Karpas-422 (cell line): ENCODE results near the gene CDIP1. TPM values are rescaled to one million over a fixed set of nuclear protein-coding genes. Genes with fewer than 3 reads are reported as not detected.
A peak's percentile ranks its signal among the peaks of the same experiment; 100 is the strongest.

Source experiments
- DNase-seq: peaks from one replicate; pipeline ENCODE4 v3.0.0-alpha.2; 2015
- H2AFZ ChIP-seq: fragments of 200-600 bp; sonication (generic); 2 replicates; pipeline ENCODE4 v1.6.1; 2014; ENCODE audit warnings: antibody characterized with exemption, low read length, mixed read lengths
- H3K27ac ChIP-seq: fragments of 200-600 bp; sonication (generic); 2 replicates; pipeline ENCODE4 v1.5.1; 2014; ENCODE audit warnings: mild to moderate bottlenecking, low read length, moderate library complexity
- H3K27me3 ChIP-seq: fragments of 200-600 bp; sonication (generic); 2 replicates; pipeline ENCODE4 v1.6.1; 2014; ENCODE audit warnings: low read length, mixed read lengths
- H3K36me3 ChIP-seq: fragments of 200-600 bp; sonication (generic); 2 replicates; pipeline ENCODE4 v1.6.1; 2014; ENCODE audit warnings: low read length, mixed read lengths; ENCODE audit not compliant: insufficient read depth
- H3K4me1 ChIP-seq: fragments of 200-600 bp; sonication (generic); 2 replicates; pipeline ENCODE4 v1.6.1; 2014; ENCODE audit warnings: mild to moderate bottlenecking, low read length, mixed read lengths
- H3K4me2 ChIP-seq: fragments of 200-600 bp; sonication (generic); 2 replicates; pipeline ENCODE4 v1.6.1; 2014; ENCODE audit warnings: low read length, low read depth, mild to moderate bottlenecking; ENCODE audit not compliant: poor library complexity, severe bottlenecking
- H3K4me3 ChIP-seq: fragments of 200-600 bp; sonication (generic); 2 replicates; pipeline ENCODE4 v1.5.1; 2014; ENCODE audit warnings: mild to moderate bottlenecking, antibody characterized with exemption, low read length, mixed read lengths
- H3K79me2 ChIP-seq: fragments of 200-600 bp; sonication (generic); 2 replicates; pipeline ENCODE4 v1.6.1; 2014; ENCODE audit warnings: mild to moderate bottlenecking, low read length, mixed read lengths
- H3K9ac ChIP-seq: fragments of 200-600 bp; sonication (generic); 2 replicates; pipeline ENCODE4 v1.6.0; 2014; ENCODE audit warnings: low read length
- H3K9me2 ChIP-seq: fragments of 200-600 bp; sonication (generic), shearing (Covaris generic); replicated peaks from 2 replicates; pipeline ENCODE4 v1.6.0; 2014; ENCODE audit warnings: mild to moderate bottlenecking, low read length, moderate library complexity; ENCODE audit not compliant: insufficient read depth
- H3K9me3 ChIP-seq: fragments of 300-700, 200-600 bp; sonication (generic); 2 replicates; pipeline ENCODE4 v1.6.1; 2014; ENCODE audit warnings: low read length, mixed read lengths
- H4K20me1 ChIP-seq: fragments of 200-600 bp; sonication (generic); 2 replicates; pipeline ENCODE4 v1.6.1; 2014; ENCODE audit warnings: mild to moderate bottlenecking, antibody characterized with exemption, low read length, low read depth; ENCODE audit not compliant: insufficient read depth
- total RNA-seq: library from RNA; depleted of rRNA; stranded (reverse); fragments of >200 nt; shearing (Covaris generic); gene quantifications from 2 replicates; pipeline ENCODE4 v1.2.3, GENCODE V29; 2014; ENCODE audit warnings: low replicate concordance; rRNA removed

The CDIP1 gene
- total RNA-seq, 1 experiment from 2014 or later: not detected

DNA sequence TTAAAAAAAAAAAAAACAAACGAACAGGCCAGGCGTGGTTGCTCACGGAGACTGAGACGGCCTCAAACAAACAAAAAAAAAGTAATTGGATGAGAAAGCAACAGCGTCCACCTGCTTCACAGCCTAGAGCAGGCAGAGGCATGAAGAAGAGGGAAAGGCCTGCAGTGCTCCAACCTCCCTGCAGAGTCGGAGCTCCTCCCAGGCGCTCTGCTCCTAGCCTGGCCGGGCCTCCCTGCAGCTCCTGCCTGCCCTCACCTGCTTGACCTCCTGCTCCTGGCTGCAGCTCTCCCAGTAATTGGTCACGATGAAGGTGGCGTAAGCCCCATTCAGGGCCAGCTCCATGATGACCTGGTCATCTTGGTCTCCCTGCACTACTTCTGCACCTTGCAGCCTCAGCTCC is 69.6 kb downstream of the CDIP1 start:
- H3K27me3 ChIP-seq: no peaks in the 10 kb centered on the region
- no peak for DNase-seq
- no peaks in the 10 kb centered on the region for H3K9me3 ChIP-seq

DNA sequence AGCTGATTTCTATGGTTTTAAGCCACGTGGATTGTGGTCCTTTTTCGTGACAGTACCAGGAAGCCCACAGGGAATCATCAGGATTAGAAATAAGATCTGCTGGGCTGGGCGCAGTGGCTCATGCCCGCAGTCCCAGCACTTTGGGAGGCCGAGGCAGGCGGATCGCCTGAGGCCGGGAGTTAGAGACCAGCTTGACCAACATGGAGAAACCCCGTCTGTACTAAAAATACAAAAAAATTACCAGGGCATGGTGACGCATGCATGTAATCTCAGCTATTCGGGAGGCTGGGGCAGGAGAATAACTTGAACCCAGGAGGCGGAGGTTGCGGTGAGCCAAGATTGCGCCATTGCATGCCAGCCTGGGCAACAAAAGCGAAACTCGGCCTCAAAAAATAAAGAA is 70.7 kb downstream of the CDIP1 start:
- Histone ChIP-seq H3K9me2 (no peaks in the 10 kb centered on the region), H3K9me3 (no peaks in the 10 kb centered on the region), H3K27me3 (no peaks in the 10 kb centered on the region), H2AFZ (no peak overlapping the region), H3K4me1 (peaks cover 4% of the 10 kb centered on the region), H3K4me3 (no peak overlapping the region), H3K36me3 (peaks cover 11% of the 10 kb centered on the region), H3K9ac (no peak overlapping the region), H3K27ac (no peak overlapping the region), H3K79me2 (peaks cover 7% of the 10 kb centered on the region), H3K4me2 (no peak overlapping the region), H4K20me1 (no peaks in the 10 kb centered on the region)
- DNase-seq: no peak

More for the DNA sequence above, 69.6 kb downstream of the CDIP1 start:
- Histone ChIP-seq H3K4me1 (peaks cover 15% of the 10 kb centered on the region), H4K20me1 (no peaks in the 10 kb centered on the region; the same call in 1 of the 2 replicates), H3K4me3 (no peak overlapping the region), H3K27ac (no peak overlapping the region), H3K36me3 (peaks cover 11% of the 10 kb centered on the region), H3K9me2 (no peaks in the 10 kb centered on the region), H3K9ac (no peak overlapping the region), H3K4me2 (no peak overlapping the region), H3K79me2 (peaks cover 17% of the 10 kb centered on the region), H2AFZ (no peak overlapping the region)

DNA sequence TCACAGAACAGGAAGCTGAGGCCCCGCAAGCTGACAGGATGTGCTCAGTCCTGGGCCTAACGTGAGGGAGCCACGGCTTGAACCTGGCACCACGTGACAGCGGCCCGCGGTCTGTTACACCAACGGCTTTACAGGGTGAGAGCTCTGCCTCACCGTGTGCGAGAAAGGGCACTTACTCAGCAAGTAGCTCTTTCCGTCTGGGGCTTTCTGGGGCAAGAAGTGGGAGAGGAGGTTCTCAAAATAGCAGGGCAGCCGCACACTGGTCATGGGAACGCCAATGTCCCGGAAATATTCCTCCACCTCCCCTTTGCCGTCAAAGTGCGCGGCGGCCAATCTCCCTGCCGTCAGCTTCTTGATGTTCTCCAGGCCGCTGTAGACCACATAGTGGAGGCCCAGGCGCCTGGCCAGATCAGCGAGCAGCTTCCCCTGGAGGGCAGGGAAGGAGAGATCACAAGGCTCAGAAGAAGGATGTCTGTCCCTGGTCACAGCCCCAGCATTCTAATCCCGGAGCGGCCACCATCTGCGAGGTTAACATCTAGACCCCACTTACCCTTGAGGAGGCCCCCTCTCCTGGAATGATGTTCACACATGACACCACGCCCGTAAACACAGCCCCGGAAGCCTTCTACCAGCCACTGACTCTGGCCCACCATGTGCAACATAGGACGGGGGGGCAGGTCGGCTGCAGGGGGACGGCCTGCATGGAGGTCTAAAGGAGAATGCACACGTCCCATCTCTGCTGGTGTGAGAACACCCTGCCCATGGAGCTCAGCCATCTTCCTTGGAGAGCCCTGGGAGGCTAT is 72.4 kb downstream of the CDIP1 start:
- Histone ChIP-seq H3K79me2 (no peaks in the 10 kb centered on the region), H3K4me1 (no peaks in the 10 kb centered on the region), H3K4me2 (no peak overlapping the region), H3K36me3 (peaks cover 11% of the 10 kb centered on the region), H3K9me2 (no peaks in the 10 kb centered on the region), H4K20me1 (no peaks in the 10 kb centered on the region), H3K4me3 (no peak overlapping the region), H3K27ac (no peak overlapping the region), H3K9ac (no peak overlapping the region), H3K9me3 (no peaks in the 10 kb centered on the region), H2AFZ (no peak overlapping the region), H3K27me3 (no peaks in the 10 kb centered on the region)
- no peak for DNase-seq

DNA sequence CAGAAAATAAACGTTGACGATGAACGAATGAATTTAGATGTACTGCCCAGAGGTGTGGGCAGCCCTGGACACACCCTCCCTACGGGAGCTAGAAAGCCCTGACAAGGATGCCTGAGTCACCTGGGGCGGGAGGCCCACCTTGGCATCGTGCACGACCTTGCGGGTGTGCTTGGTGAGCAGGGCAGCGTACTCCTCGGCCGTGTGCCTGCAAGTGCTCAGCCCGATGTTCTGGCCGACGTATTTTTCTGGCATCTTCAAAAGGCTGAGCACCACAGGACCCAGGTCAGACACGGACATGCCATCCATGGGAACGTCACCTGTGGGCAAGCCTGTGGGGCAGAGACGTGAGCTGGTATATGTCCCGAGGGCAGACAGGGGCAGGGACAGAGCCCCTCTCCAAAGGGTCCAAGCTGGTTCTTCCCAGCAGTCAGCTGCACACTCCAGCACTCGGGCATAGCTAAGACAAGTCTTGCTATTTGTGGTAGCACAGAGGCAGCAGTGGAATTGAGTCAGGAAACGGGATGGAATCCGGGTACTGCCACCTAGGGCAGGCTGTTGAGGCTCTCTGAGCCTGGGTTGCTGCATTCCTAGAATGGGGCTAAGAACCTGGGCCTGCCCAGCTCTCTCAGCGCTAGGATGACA is 74.9 kb downstream of the CDIP1 start:
- Histone ChIP-seq H3K27ac (no peak overlapping the region), H3K4me2 (no peak overlapping the region), H3K36me3 (peaks cover 11% of the 10 kb centered on the region)

DNA sequence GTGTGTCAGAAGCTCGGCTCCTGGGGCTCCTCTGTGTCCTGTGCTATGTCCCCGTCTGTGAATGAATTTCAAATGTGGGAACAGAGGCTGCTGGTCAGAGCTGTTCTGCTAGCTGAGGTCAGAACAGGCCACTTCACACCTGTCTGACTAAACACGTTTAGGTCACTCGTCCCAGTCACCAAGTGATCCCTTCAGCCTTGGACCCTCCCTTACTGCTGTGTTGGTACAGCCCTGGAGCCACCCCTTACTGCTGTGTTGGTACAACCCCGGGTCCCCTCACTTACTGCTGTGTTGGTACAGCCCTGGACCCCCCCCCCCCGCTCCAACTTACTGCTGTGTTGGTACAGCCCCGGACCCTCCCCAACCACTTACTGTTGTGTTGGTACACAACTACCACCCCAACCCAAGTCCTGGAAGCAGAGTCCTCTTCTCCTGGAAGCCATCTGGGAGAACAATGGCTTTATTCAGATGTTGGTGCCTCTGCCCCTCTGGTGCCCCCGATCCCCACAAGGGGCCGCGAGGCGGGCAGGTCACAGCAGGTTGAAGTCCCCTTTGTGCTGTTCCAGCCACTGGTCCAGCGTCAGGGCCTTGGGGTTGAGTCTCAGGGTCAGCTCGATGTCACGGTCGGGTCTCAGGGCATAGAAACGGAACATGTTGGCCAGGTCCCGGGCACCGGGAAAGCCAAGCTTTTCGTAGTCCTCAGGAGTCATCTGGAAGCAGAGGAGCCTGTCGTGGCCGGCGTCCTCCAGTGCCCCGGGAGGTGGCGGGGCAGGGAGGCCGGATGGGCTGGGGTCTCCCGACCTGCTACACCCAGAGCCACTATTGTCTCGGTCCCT is 77.1 kb downstream of the CDIP1 start:
- no peak overlapping the region for H3K4me2 ChIP-seq

More for the DNA sequence above, 74.9 kb downstream of the CDIP1 start:
- Histone ChIP-seq H3K4me3 (no peak overlapping the region), H3K9ac (no peak overlapping the region), H4K20me1 (no peaks in the 10 kb centered on the region), H3K4me1 (no peaks in the 10 kb centered on the region), H3K9me2 (no peaks in the 10 kb centered on the region), H2AFZ (no peak overlapping the region), H3K9me3 (no peaks in the 10 kb centered on the region), H3K79me2 (no peaks in the 10 kb centered on the region), H3K27me3 (no peaks in the 10 kb centered on the region)
- DNase-seq: no peak

DNA sequence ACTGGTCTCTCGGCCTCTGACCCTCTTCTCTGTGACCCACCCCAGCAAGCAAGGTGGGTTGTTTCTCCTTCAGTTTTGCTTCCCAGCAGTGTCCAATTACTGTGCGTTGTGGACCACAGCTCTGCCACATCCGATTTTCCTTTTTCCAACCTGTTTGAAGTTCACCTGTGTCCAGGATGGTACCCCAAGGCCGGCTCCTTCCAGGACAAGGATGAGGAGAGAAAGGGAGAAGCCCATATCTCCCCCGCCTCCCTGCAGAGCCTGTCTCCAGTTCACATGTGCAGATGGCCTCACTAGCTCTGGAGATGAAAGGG is 77.7 kb downstream of the CDIP1 start:
- H3K4me3 ChIP-seq: no peak overlapping the region
- peaks cover 6% of the 10 kb centered on the region; the same call in 1 of the 2 replicates for H3K36me3 ChIP-seq
- no peak overlapping the region for H3K27ac ChIP-seq
- DNase-seq: no peak
- H3K79me2 ChIP-seq: no peaks in the 10 kb centered on the region
- no peak overlapping the region for H3K9ac ChIP-seq
- H4K20me1 ChIP-seq: no peaks in the 10 kb centered on the region
- no peak overlapping the region for H2AFZ ChIP-seq
- H3K4me1 ChIP-seq: no peaks in the 10 kb centered on the region
- H3K27me3 ChIP-seq: no peaks in the 10 kb centered on the region
- H3K9me2 ChIP-seq: no peaks in the 10 kb centered on the region
- H3K4me2 ChIP-seq: no peak overlapping the region
- H3K9me3 ChIP-seq: no peaks in the 10 kb centered on the region

More for the DNA sequence above, 77.1 kb downstream of the CDIP1 start:
- DNase-seq: peak; percentile 71
- H3K79me2 ChIP-seq: no peaks in the 10 kb centered on the region
- H3K27me3 ChIP-seq: no peaks in the 10 kb centered on the region
- no peaks in the 10 kb centered on the region for H3K9me3 ChIP-seq
- peaks cover 10% of the 10 kb centered on the region for H3K36me3 ChIP-seq
- H3K4me1 ChIP-seq: no peaks in the 10 kb centered on the region
- H3K9ac ChIP-seq: no peak overlapping the region
- H4K20me1 ChIP-seq: no peaks in the 10 kb centered on the region
- H2AFZ ChIP-seq: no peak overlapping the region
- no peaks in the 10 kb centered on the region for H3K9me2 ChIP-seq
- H3K4me3 ChIP-seq: no peak overlapping the region
- no peak overlapping the region for H3K27ac ChIP-seq

Other genes with a start within 250 kb of the CDIP1 start
- gene GLIS2, start 222.7 kb downstream of the CDIP1 start, total RNA-seq: 0.07 TPM in 1 of 2 replicates, not detected in the other
- gene PAM16, start 187.5 kb downstream of the CDIP1 start, total RNA-seq: 65.6 and 126 TPM in 2 replicates
- gene VASN, start 166.9 kb downstream of the CDIP1 start, total RNA-seq: 4.1 and 8.9 TPM in 2 replicates
- 46.2 and 84.9 TPM in 2 replicates for gene CORO7, start 122.2 kb downstream of the CDIP1 start, total RNA-seq
- gene DNAJA3, start 112.9 kb downstream of the CDIP1 start, total RNA-seq: 56.5 and 74.7 TPM in 2 replicates
- 48.2 and 129 TPM in 2 replicates for gene NMRAL1, start 64.1 kb downstream of the CDIP1 start, total RNA-seq
- gene HMOX2, start 62.4 kb downstream of the CDIP1 start, total RNA-seq: 50.1 and 76.2 TPM in 2 replicates
- gene C16orf96, start 17.6 kb upstream of the CDIP1 start, total RNA-seq: not detected in 2 replicates
- 10.0 and 30.6 TPM in 2 replicates for gene UBALD1, start 76.1 kb upstream of the CDIP1 start, total RNA-seq
- gene MGRN1, start 86.1 kb upstream of the CDIP1 start, total RNA-seq: 16.8 and 23.0 TPM in 2 replicates
- gene NUDT16L1, start 154.8 kb upstream of the CDIP1 start, total RNA-seq: 24.0 and 53.9 TPM in 2 replicates
- 6.4 and 16.8 TPM in 2 replicates for gene ANKS3, start 195.5 kb upstream of the CDIP1 start, total RNA-seq
- gene DNAAF8, start 195.8 kb upstream of the CDIP1 start, total RNA-seq: 0.22 and 3.7 TPM in 2 replicates
- 4.9 and 11.9 TPM in 2 replicates for gene ZNF500, start 228.4 kb upstream of the CDIP1 start, total RNA-seq
- gene SEPTIN12, start 249.6 kb upstream of the CDIP1 start, total RNA-seq: not detected in 2 replicates